Upper lobe of left lung (tissue), 6 donors: Measurements from ENCODE around the gene WBP2. TPM values are rescaled to one million over a fixed set of nuclear protein-coding genes. Genes with fewer than 3 reads are reported as not detected.
A peak's percentile ranks its signal among the peaks of the same experiment; 100 is the strongest.
"Not testable (repeated sequence)": the region's sequence is repeated elsewhere in the genome, so short reads cannot be mapped to it uniquely, and the experiment has no call there.

Experiments
- ATAC-seq, 2 donors: fragments of 200-7000 bp; cut with Tn5 transposase; one replicate each; pipeline ENCODE4 v1.9.1; 2022; ENCODE audit warnings: mild to moderate bottlenecking in 2 of 2, moderate library complexity in 2 of 2; ENCODE audit not compliant: low FRiP score in 2 of 2
- DNase-seq, 2 donors: peaks; one replicate each; pipeline ENCODE4 v3.0.0-alpha.2; 2019 to 2020
- H3K27ac ChIP-seq, 4 donors: fragments of 200-600 bp; sonication (generic); one replicate each; pipeline ENCODE4 v1.5.1; 2016 to 2019
- H3K27me3 ChIP-seq, 4 donors: fragments of 200-600 bp; sonication (generic); one replicate each; pipeline ENCODE4 v1.5.1; 2017 to 2019
- H3K36me3 ChIP-seq, 4 donors: fragments of 200-600 bp; sonication (generic); one replicate each; pipeline ENCODE4 v1.5.1; 2016 to 2019
- H3K4me1 ChIP-seq, 4 donors: fragments of 200-600 bp; sonication (generic); one replicate each; pipeline ENCODE4 v1.5.1; 2018 to 2019
- H3K4me3 ChIP-seq, 4 donors: fragments of 200-600 bp; sonication (generic); one replicate each; pipeline ENCODE4 v1.5.1; 2017 to 2019; ENCODE audit warnings: mild to moderate bottlenecking in 2 of 4, moderate library complexity in 1 of 4
- H3K9me3 ChIP-seq, 4 donors: fragments of 200-600 bp; sonication (generic); one replicate each; pipeline ENCODE4 v1.5.1; 2018 to 2019
- EP300 ChIP-seq, 4 donors: sonication (generic); formaldehyde crosslinking; IDR thresholded peaks; one replicate each; pipeline ENCODE4 v1.5.1; 2017; ENCODE audit warnings: antibody characterized with exemption in 4 of 4, control low read depth in 2 of 4
- POLR2A ChIP-seq, 4 donors: fragments of 450-650 bp; IDR thresholded peaks; one replicate each; pipeline ENCODE4 v1.5.1; 2016 to 2017; ENCODE audit warnings: antibody characterized with exemption in 4 of 4, mild to moderate bottlenecking in 2 of 4
- POLR2AphosphoS5 ChIP-seq, 2 donors: sonication (generic); formaldehyde crosslinking; IDR thresholded peaks; one replicate each; pipeline ENCODE4 v1.5.1; 2017; ENCODE audit warnings: antibody characterized with exemption in 2 of 2
- WGBS, 2 donors: methylation state at CpG; one replicate each; pipeline ENCODE4 v1.1.5; 2017 to 2018; 5-methylcytosine and 5-hydroxymethylcytosine counted together
- total RNA-seq, 6 donors: library from RNA; depleted of rRNA in 4 of 6; stranded (reverse); fragments of >200 nt in 4 of 6; gene quantifications; one replicate each; pipeline versions ENCODE4 v1.1.0 to v1.2.1, GENCODE V29; 2016 to 2021
- TF ChIP-seq, protein P1 (sequence below), 6 experiments: fragments of 450-650 bp in 4 of 6; fragments of 200-600 bp in 2 of 6; sonication (generic) in 2 of 6; IDR thresholded peaks; one replicate each; pipeline ENCODE4 v1.5.1; 2016 to 2019; ENCODE audit warnings: antibody characterized with exemption in 6 of 6
- donor health status: DM: no; HTN: no; CAD: no; lungs with moderate emphysema.
- donor health status: DM: no; HTN: yes; CAD: no; lungs with severe emphysema.

WBP2 gene
- total RNA-seq, 6 donors from 2014 or later, result 70.1 to 183 (median 87.8) TPM

DNA sequence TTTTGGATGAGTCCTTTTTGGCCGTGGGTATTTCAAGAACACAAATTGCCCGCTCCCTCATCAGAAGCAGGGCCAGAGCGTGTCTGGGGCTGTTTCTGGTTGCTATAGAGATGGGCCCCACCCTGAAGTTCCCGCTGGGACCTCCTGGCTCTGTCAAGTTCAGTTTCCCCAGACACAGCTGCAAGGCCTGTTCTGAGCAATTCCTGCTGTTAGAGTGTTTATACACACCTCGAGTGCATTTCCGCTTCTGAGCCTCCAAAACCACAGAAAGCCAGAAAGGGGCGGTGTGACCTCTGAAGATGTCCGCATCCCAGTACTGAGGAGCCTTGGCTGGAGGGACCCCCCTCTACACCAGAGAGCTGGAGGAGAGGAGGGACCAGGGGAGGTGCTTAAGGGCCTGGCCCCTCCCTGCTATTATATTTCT lies 9.3 kb upstream of the WBP2 start:
- DNase-seq, result peak in 1 of 2 donors; percentile 82
- H3K27me3 ChIP-seq, result no peaks in the 10 kb centered on the region
- WGBS, 2 donors, result 2 to 9% methylated on average over 8 of the region's 8 CpGs
- H3K9me3 ChIP-seq, result no peaks in the 10 kb centered on the region
- peak; percentile 88 to 91 for ATAC-seq
- no peak overlapping the region for H3K4me3 ChIP-seq
- H3K4me1 ChIP-seq, result peaks cover 15 to 38% (median 23%) of the 10 kb centered on the region in 4 donors
- peak overlapping the region; percentile 40 to 66 (median 64) for H3K27ac ChIP-seq
- H3K36me3 ChIP-seq, result no peaks in the 10 kb centered on the region
- TF ChIP-seq, protein P1, sequence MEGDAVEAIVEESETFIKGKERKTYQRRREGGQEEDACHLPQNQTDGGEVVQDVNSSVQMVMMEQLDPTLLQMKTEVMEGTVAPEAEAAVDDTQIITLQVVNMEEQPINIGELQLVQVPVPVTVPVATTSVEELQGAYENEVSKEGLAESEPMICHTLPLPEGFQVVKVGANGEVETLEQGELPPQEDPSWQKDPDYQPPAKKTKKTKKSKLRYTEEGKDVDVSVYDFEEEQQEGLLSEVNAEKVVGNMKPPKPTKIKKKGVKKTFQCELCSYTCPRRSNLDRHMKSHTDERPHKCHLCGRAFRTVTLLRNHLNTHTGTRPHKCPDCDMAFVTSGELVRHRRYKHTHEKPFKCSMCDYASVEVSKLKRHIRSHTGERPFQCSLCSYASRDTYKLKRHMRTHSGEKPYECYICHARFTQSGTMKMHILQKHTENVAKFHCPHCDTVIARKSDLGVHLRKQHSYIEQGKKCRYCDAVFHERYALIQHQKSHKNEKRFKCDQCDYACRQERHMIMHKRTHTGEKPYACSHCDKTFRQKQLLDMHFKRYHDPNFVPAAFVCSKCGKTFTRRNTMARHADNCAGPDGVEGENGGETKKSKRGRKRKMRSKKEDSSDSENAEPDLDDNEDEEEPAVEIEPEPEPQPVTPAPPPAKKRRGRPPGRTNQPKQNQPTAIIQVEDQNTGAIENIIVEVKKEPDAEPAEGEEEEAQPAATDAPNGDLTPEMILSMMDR (IDR thresholded peaks at IDR 0.05), result peak in 1 of 6 experiments; percentile 8
- TF ChIP-seq EP300 (IDR thresholded peaks at IDR 0.05) (peak; percentile 18 to 76 (median 57)), POLR2AphosphoS5 (IDR thresholded peaks at IDR 0.05) (peak; percentile 84 to 88), POLR2A (IDR thresholded peaks at IDR 0.05) (peak in 1 of 4 donors; percentile 16)

DNA sequence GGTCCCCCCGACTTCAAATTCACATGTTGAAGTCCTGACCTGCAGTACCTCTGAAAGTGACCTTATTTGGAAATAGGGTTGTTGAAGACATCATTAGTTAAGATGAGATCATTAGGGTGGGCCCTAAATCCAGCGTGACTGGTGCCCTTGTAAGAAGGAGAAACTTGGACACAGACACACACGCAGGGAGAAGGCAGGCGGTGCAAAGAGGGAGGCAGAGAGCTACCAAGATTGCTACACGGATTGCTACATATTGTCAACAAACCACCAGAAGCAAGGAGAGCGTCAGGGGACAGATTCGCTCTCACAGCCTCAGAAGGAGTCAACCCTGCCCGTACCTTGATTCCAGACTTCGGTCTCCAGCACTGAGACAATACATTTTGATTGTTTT lies 6.8 kb upstream of the WBP2 start:
- ATAC-seq (peak in 1 of 2 donors; percentile 82), DNase-seq (no peak)
- WGBS, 2 donors, result 73 to 78% methylated on average over 9 of the region's 9 CpGs
- Histone ChIP-seq H3K4me3 (no peak overlapping the region), H3K9me3 (no peaks in the 10 kb centered on the region), H3K27ac (no peak overlapping the region), H3K36me3 (no peaks in the 10 kb centered on the region), H3K27me3 (no peaks in the 10 kb centered on the region), H3K4me1 (peaks cover 19 to 43% (median 29%) of the 10 kb centered on the region in 4 donors)
- TF ChIP-seq EP300 (IDR thresholded peaks at IDR 0.05), result no peak
- peak in 1 of 2 donors; percentile 8 for TF ChIP-seq POLR2AphosphoS5 (IDR thresholded peaks at IDR 0.05)

DNA sequence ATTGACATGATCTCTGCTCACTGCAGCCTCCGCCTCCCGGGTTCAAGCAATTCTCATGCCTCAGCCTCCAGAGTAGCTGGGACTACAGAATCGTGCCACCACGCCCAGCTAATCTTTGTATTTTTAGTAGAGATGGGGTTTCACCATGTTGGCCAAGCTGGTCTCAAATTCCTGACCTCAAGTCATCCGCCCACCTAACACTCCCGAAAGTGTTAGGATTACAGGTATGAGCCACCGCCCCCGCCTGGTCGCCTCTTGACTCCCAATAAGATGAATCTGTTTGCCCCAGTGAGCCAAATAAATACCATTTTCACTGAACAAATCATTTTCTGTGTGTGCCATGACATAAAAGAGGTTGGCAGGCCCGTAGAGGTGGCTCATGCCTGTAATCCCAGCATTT lies 4.2 kb upstream of the WBP2 start:
- not testable (repeated sequence) for ATAC-seq, DNase-seq, H3K36me3 ChIP-seq, H3K4me3 ChIP-seq, H3K9me3 ChIP-seq, H3K27me3 ChIP-seq
- 86 to 87% methylated on average over 10 of the region's 10 CpGs for WGBS, 2 donors
- Histone ChIP-seq H3K27ac (peak overlapping the region; percentile 73 to 87 (median 82)), H3K4me1 (peaks cover 18 to 40% (median 29%) of the 10 kb centered on the region in 4 donors)

DNA sequence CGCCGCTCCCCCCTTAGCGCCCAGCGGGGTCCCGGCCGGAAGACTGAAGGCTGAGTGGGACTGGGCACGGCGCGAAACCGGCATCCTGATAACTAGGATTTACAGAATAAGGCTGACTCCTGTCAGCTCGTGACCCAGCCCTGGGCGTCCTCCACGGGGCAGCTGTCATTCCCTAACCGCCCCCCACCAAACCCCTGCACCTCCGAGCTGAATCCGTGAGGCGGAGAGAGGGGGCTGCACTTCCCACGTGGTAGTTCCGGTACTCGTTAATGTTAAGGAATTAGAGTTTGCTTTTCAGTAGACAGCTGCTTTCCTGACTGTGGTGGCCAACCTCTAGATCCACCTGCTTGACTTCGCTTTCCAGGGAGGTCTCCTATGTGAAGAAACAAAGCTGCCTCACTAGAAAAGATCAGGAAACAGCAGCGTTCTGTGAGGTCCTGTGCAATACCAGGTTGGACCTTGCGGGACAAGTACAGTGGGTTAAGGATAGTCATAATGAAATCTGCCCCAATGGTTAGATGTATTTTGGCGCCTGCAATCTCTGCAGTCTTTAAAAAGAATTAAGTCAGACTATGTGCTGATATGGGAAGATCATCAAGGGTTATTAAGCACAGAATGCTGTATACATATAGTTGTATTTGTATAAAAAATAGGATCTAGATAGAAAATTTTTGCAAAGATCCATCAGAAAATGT lies 1.1 kb upstream of the WBP2 start:
- H3K36me3 ChIP-seq, result peaks cover 8 to 15% (median 10%) of the 10 kb centered on the region in 4 donors
- peak; percentile 8 to 76 for ATAC-seq
- H3K27ac ChIP-seq, result peak overlapping the region; percentile 98 to 100 (median 100)
- H3K27me3 ChIP-seq, result no peaks in the 10 kb centered on the region
- no peaks in the 10 kb centered on the region for H3K9me3 ChIP-seq
- WGBS, 2 donors, result 6% methylated on average over 9 of the region's 24 CpGs
- DNase-seq, result no peak
- H3K4me1 ChIP-seq, result peaks cover 27 to 43% (median 35%) of the 10 kb centered on the region in 4 donors
- peak overlapping the region; percentile 73 to 94 (median 91) for H3K4me3 ChIP-seq
- TF ChIP-seq EP300 (IDR thresholded peaks at IDR 0.05) (no peak), POLR2AphosphoS5 (IDR thresholded peaks at IDR 0.05) (no peak), POLR2A (IDR thresholded peaks at IDR 0.05) (no peak)
- TF ChIP-seq, protein P1 (IDR thresholded peaks at IDR 0.05), result peak in 1 of 6 experiments; percentile 32

DNA sequence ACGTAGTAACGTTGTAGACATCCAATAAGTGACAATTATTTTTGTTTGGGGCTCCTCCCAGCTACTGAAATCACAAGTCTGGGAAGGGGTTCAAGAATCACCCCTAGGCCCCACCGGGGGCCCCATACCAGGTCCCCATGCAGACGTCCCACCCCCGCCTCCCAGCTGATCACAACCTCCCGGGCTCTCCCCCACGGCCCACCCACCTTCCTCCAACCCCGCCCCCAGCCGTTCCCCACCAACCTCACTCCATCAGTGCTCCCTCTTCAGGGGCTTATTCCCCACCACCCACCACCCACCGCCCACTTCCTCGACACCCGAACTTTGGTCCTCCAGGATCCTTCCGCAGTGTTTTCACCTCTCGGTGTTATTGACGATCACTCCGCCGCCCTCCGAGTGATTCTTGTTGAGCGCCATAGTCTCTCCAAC lies 240 bp downstream of the WBP2 start:
- 1 to 2% methylated on average over 15 to 18 of the region's 19 CpGs for WGBS, 2 donors
- Histone ChIP-seq H3K27ac (peak overlapping the region; percentile 98 to 100 (median 100)), H3K4me3 (peak overlapping the region; percentile 12 to 94 (median 83)), H3K27me3 (no peaks in the 10 kb centered on the region), H3K4me1 (peaks cover 28 to 44% (median 36%) of the 10 kb centered on the region in 4 donors), H3K36me3 (peaks cover 18 to 28% (median 23%) of the 10 kb centered on the region in 4 donors), H3K9me3 (no peaks in the 10 kb centered on the region)
- ATAC-seq (peak; percentile 5 to 40), DNase-seq (no peak)
- TF ChIP-seq POLR2AphosphoS5 (IDR thresholded peaks at IDR 0.05) (no peak), EP300 (IDR thresholded peaks at IDR 0.05) (no peak), POLR2A (IDR thresholded peaks at IDR 0.05) (no peak)
- TF ChIP-seq, protein P1 (IDR thresholded peaks at IDR 0.05), result no peak
